ENCODE data around the gene DNAH9. TPM values are rescaled to one million over a fixed set of nuclear protein-coding genes. Genes with fewer than 3 reads are reported as not detected.

DNAH9 gene
- total RNA-seq, 2 donors from 2014 or later: 0.52 to 9.6 TPM

DNA sequence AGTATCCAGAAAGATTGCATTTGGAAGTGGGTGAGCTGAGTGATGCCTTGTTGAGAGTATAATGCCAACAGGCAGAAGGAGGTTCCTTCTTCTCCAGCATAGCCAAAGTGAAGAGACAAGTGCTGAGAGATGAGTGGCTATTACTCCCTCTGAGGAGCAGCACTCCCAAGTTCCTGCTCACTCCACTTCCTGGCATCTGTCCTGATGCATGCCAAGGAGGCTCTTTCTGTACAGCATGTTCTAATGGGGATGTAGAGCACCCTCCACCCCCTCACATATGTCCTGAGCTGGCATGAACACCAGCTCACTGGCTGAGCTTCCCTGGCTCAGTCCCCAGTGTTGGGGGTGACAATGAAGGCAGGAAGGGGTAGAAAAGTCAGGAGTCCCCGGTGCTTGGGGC lies 44.2 kb upstream of the DNAH9 start:
- Histone ChIP-seq H3K27ac (no peak overlapping the region), H3K27me3 (no peaks in the 10 kb centered on the region), H3K9me3 (no peaks in the 10 kb centered on the region), H3K4me3 (no peak overlapping the region), H3K4me1 (no peaks in the 10 kb centered on the region), H3K36me3 (replicated peaks in 1 of 2; ENCODE audit: insufficient read depth in 1 of 2, low read depth in 2 of 2) (no peaks in the 10 kb centered on the region)
- ATAC-seq (no peak), DNase-seq (no peak)
- TF ChIP-seq, protein P1, sequence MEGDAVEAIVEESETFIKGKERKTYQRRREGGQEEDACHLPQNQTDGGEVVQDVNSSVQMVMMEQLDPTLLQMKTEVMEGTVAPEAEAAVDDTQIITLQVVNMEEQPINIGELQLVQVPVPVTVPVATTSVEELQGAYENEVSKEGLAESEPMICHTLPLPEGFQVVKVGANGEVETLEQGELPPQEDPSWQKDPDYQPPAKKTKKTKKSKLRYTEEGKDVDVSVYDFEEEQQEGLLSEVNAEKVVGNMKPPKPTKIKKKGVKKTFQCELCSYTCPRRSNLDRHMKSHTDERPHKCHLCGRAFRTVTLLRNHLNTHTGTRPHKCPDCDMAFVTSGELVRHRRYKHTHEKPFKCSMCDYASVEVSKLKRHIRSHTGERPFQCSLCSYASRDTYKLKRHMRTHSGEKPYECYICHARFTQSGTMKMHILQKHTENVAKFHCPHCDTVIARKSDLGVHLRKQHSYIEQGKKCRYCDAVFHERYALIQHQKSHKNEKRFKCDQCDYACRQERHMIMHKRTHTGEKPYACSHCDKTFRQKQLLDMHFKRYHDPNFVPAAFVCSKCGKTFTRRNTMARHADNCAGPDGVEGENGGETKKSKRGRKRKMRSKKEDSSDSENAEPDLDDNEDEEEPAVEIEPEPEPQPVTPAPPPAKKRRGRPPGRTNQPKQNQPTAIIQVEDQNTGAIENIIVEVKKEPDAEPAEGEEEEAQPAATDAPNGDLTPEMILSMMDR (IDR thresholded peaks at IDR 0.05): no peak
- no peak for TF ChIP-seq POLR2A (IDR thresholded peaks at IDR 0.05)
- intact Hi-C loops (cut with DNase I): no loop called here
- WGBS, 2 donors: 67 to 76% methylated on average over 1 of the region's 1 CpG

DNA sequence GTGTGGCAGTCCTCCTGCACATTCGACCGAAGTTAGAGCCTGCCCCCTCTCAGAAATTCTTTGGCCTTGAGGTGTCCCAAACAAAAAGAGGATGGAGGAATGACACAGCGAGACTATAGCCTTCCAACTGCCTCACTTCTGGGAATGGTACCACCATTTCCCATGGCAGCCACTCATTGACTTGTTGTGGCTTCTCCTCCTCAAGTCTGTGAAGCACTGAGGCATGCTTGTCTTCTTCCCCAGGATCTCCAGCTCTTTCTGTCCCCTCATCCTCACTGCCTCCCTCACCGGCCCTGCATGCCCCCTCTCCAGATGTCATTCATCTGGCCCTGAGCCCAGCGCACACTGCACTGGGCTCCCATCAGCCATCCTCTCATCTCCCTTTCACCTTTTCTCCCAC lies 43.7 kb upstream of the DNAH9 start:
- Histone ChIP-seq H3K27me3 (no peaks in the 10 kb centered on the region), H3K4me3 (no peak overlapping the region), H3K4me1 (no peaks in the 10 kb centered on the region), H3K27ac (no peak overlapping the region), H3K36me3 (replicated peaks in 1 of 2; ENCODE audit: insufficient read depth in 1 of 2, low read depth in 2 of 2) (no peaks in the 10 kb centered on the region), H3K9me3 (no peaks in the 10 kb centered on the region)
- intact Hi-C loops (cut with DNase I): no loop called here
- DNase-seq: no peak
- WGBS, 2 donors: 73 to 75% methylated on average over 5 of the region's 5 CpGs
- ATAC-seq: no peak
- TF ChIP-seq POLR2A (IDR thresholded peaks at IDR 0.05): no peak
- TF ChIP-seq, protein P1 (IDR thresholded peaks at IDR 0.05): no peak

DNA sequence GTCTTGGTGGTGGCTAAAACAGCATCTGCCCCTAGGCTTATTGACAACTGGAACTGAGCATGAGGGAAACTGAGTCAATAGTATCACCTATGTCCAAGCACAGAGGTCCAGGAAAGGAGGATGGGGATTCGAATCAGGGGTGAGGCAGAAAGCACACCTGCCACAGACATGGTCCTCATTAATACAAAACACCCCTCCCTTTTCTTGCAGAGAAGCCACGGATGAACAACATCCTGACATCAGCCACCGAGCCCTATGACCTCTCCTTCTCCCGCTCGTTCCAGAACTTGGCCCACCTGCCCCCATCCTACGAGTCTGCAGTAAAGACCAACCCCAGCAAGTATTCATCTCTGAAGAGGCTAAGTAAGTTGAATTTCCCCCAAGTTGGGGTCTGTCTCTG lies 42.7 kb upstream of the DNAH9 start:
- no peak overlapping the region for H3K4me3 ChIP-seq
- no peaks in the 10 kb centered on the region for H3K27me3 ChIP-seq
- H3K9me3 ChIP-seq: no peaks in the 10 kb centered on the region
- DNase-seq (no peak), ATAC-seq (no peak)
- no peaks in the 10 kb centered on the region for H3K36me3 ChIP-seq (replicated peaks in 1 of 2; ENCODE audit: insufficient read depth in 1 of 2, low read depth in 2 of 2)
- no peak overlapping the region for H3K27ac ChIP-seq
- no peaks in the 10 kb centered on the region for H3K4me1 ChIP-seq
- TF ChIP-seq, protein P1 (IDR thresholded peaks at IDR 0.05): no peak
- TF ChIP-seq POLR2A (IDR thresholded peaks at IDR 0.05): no peak
- WGBS, 2 donors: 79 to 80% methylated on average over 6 of the region's 6 CpGs
- intact Hi-C loops (cut with DNase I): no loop called here

DNA sequence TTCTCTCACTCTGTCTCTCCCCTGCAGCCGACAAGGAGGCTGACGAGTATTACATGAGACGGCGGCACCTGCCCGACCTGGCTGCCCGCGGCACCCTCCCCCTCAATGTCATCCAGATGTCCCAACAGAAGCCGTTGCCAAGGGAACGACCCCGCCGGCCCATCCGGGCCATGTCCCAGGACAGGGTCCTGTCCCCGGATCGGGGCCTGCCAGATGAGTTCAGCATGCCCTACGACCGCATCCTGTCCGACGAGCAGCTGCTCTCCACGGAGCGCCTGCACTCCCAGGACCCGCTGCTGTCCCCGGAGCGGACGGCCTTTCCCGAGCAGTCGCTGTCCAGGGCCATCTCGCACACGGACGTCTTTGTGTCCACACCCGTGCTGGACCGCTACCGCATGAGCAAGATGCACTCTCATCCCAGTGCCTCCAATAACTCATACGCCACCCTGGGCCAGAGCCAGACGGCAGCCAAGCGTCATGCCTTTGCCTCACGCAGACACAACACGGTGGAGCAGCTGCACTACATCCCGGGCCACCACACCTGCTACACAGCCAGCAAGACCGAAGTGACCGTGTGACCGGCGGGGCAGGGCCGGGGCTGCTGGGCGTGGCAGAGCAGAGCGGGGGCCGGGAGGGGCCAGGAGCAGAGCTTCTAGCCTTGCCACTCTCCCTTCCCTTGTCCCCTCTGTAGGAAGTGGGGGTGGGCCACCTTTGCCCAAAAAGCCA lies 40.4 kb upstream of the DNAH9 start:
- Histone ChIP-seq H3K27me3 (no peaks in the 10 kb centered on the region), H3K27ac (no peak overlapping the region), H3K36me3 (replicated peaks in 1 of 2; ENCODE audit: insufficient read depth in 1 of 2, low read depth in 2 of 2) (no peaks in the 10 kb centered on the region), H3K9me3 (no peaks in the 10 kb centered on the region), H3K4me3 (no peak overlapping the region), H3K4me1 (no peaks in the 10 kb centered on the region)
- intact Hi-C loops (cut with DNase I): no loop called here
- WGBS, 2 donors: 84 to 95% methylated on average over 29 to 37 of the region's 46 CpGs
- no peak for TF ChIP-seq POLR2A (IDR thresholded peaks at IDR 0.05)
- TF ChIP-seq, protein P1 (IDR thresholded peaks at IDR 0.05): no peak
- ATAC-seq (no peak), DNase-seq (no peak)

DNA sequence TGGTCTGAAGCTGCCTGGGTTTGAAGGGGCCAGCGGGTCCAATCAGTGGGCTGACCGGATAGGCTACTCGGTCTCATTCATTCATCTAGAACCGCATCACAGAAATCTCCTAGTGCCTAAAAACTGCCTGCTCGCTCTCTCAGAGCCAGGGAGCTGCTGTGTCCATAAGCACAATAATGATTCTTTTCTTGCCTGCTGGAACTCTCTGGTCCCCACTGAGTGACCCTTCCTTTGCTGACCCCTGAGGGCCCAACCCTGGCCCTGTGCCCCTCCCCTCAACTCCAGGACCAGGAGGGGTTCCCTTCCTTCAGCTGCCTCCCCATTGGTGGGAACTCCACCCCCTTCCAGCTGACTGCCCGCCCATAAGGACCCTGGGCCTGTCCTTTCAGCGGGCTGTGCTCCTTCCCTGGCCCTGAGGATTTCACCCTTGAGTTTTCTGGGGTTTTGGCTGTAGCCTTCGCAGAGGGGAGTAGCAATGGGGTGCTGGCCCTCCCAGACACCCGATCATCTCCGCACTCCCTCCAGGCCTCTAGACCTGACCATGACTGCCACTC lies 39.5 kb upstream of the DNAH9 start:
- H3K9me3 ChIP-seq: no peaks in the 10 kb centered on the region
- H3K36me3 ChIP-seq (replicated peaks in 1 of 2; ENCODE audit: insufficient read depth in 1 of 2, low read depth in 2 of 2): no peaks in the 10 kb centered on the region
- WGBS, 2 donors: 86 to 92% methylated on average over 7 to 10 of the region's 10 CpGs
- no peak for ATAC-seq
- no peak overlapping the region for H3K27ac ChIP-seq
- H3K27me3 ChIP-seq: no peaks in the 10 kb centered on the region
- no peak for TF ChIP-seq POLR2A (IDR thresholded peaks at IDR 0.05)
- no peak for DNase-seq
- no peaks in the 10 kb centered on the region for H3K4me1 ChIP-seq
- intact Hi-C loops (cut with DNase I): no loop called here
- no peak overlapping the region for H3K4me3 ChIP-seq

Data from body of pancreas (tissue), 4 donors.